ENCODE data around the gene FOXP4. TPM values are rescaled to one million over a fixed set of nuclear protein-coding genes. Genes with fewer than 3 reads are reported as not detected.

The FOXP4 gene
- polyA plus RNA-seq, 1 of the 3 experiments (the other 2 are of a cell fraction): 7.3 TPM

DNA sequence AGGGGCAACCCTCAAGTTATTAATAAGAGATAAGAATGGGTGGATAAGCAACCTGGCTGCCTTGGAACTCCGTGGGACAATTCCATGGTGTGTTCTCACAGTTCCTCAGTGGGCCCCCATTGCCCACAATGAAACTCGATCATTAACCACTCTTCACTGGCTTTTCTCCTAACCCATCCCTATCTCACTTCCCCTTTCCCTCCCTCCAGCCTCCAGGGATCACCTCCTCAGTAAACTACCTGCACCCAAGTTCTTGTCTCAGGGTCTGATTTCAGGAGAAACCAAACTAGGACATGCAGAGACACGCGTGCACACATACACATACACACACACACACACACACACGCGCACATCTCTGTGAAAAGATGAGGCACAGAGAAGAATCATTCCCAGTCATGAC, 37.7 kb upstream of the FOXP4 start:
- no peaks in the 10 kb centered on the region for H3K9me3 ChIP-seq
- no peaks in the 10 kb centered on the region for H3K9me2 ChIP-seq
- H3K27me3 ChIP-seq (ENCODE audit: insufficient read depth): peaks cover 23% of the 10 kb centered on the region; the same call in 1 of the 2 replicates
- no peak overlapping the region for H3K4me3 ChIP-seq (ENCODE audit: low read depth in 2 of 2, low read length in 1 of 2)
- no peaks in the 10 kb centered on the region for H4K20me1 ChIP-seq (ENCODE audit: insufficient read depth)
- DNase-seq: no peak
- POLR2A ChIA-PET: no interaction called here
- H3K36me3 ChIP-seq (replicated peaks in 1 of 2; ENCODE audit: control insufficient read depth in 1 of 2, insufficient read depth in 2 of 2, low read length in 1 of 2): no peaks in the 10 kb centered on the region
- 91% methylated on average over 6 of the region's 6 CpGs for WGBS (ENCODE audit: low lambda C conversion rate)
- peaks cover 0 to 31% of the 10 kb centered on the region in 2 experiments; a peak in 1 of 4 replicates for H3K4me1 ChIP-seq (ENCODE audit: control insufficient read depth in 1 of 2, insufficient read depth in 2 of 2, low read depth in 1 of 2, low read length in 1 of 2)
- CTCF ChIA-PET: interaction anchor here (0.8 to 1.8 kb wide), 5 partner anchors 10 to 140 kb away, joined by 3 to 4 read pairs (median 3); no protein-coding TSS in a partner anchor
- no peaks in the 10 kb centered on the region for H3F3A ChIP-seq (replicated peaks; ENCODE audit: insufficient read depth)
- no peaks in the 10 kb centered on the region for H3K79me2 ChIP-seq (ENCODE audit: insufficient read depth)
- no peak overlapping the region for H3K27ac ChIP-seq (ENCODE audit: low read depth in 2 of 2, low read length in 1 of 2)
- H2AFZ ChIP-seq (ENCODE audit: low read depth): no peak overlapping the region
- H3K4me2 ChIP-seq: no peak overlapping the region
- TF ChIP-seq RXRA (IDR thresholded peaks at IDR 0.05; ENCODE audit: borderline replicate concordance, low read depth) (no peak), RCOR1 (IDR thresholded peaks at IDR 0.05; ENCODE audit: low read length) (no peak), GABPA (IDR thresholded peaks at IDR 0.05; ENCODE audit: low read depth) (no peak), MEF2A (IDR thresholded peaks at IDR 0.05; ENCODE audit: borderline replicate concordance, low read depth) (no peak), RAD21 (IDR thresholded peaks at IDR 0.05; ENCODE audit: low read length) (no peak), FOSL2 (IDR thresholded peaks at IDR 0.05; ENCODE audit: borderline replicate concordance, low read depth) (no peak), RFX5 (IDR thresholded peaks at IDR 0.05; ENCODE audit: low read length) (no peak), YY1 (IDR thresholded peaks at IDR 0.05; ENCODE audit: low read depth) (no peak), NRF1 (IDR thresholded peaks at IDR 0.05; ENCODE audit: low read depth, low read length) (no peak), SIN3A (IDR thresholded peaks at IDR 0.05; ENCODE audit: borderline replicate concordance, low read depth, low read length) (no peak)
- TF ChIP-seq, protein P1, sequence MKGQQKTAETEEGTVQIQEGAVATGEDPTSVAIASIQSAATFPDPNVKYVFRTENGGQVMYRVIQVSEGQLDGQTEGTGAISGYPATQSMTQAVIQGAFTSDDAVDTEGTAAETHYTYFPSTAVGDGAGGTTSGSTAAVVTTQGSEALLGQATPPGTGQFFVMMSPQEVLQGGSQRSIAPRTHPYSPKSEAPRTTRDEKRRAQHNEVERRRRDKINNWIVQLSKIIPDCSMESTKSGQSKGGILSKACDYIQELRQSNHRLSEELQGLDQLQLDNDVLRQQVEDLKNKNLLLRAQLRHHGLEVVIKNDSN (IDR thresholded peaks at IDR 0.05; ENCODE audit: borderline replicate concordance, low read depth): no peak
- TF ChIP-seq, protein P2, sequence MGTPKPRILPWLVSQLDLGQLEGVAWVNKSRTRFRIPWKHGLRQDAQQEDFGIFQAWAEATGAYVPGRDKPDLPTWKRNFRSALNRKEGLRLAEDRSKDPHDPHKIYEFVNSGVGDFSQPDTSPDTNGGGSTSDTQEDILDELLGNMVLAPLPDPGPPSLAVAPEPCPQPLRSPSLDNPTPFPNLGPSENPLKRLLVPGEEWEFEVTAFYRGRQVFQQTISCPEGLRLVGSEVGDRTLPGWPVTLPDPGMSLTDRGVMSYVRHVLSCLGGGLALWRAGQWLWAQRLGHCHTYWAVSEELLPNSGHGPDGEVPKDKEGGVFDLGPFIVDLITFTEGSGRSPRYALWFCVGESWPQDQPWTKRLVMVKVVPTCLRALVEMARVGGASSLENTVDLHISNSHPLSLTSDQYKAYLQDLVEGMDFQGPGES (IDR thresholded peaks at IDR 0.05; ENCODE audit: low read depth, low read length): no peak
- TF ChIP-seq, protein P3, sequence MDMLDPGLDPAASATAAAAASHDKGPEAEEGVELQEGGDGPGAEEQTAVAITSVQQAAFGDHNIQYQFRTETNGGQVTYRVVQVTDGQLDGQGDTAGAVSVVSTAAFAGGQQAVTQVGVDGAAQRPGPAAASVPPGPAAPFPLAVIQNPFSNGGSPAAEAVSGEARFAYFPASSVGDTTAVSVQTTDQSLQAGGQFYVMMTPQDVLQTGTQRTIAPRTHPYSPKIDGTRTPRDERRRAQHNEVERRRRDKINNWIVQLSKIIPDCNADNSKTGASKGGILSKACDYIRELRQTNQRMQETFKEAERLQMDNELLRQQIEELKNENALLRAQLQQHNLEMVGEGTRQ (IDR thresholded peaks at IDR 0.05; ENCODE audit: borderline replicate concordance, low read depth, low read length): no peak
- H3K9ac ChIP-seq: no peak overlapping the region

DNA sequence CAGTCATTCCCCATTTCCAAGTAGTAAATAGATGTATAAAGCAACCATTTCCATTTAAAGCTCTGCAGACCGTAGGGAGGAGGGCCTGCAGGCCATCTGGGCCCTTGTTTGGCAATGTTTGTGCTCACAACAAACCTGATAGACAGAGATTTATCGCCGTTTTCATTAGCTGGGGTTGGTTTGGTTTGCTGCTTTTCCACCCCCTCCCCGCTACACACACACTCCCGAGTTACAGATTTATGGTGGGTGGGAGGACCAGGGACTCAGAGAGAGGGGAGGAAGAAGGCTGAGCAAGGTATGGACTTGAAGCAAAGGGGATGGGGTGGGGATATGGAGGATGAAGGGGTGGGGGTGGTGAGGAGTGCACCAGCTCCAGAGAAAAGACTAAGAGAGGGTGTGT, 36.6 kb upstream of the FOXP4 start:
- Histone ChIP-seq H3K9me2 (no peaks in the 10 kb centered on the region), H3K4me2 (no peak overlapping the region), H2AFZ (ENCODE audit: low read depth) (no peak overlapping the region), H4K20me1 (ENCODE audit: insufficient read depth) (no peaks in the 10 kb centered on the region), H3K9me3 (no peaks in the 10 kb centered on the region), H3K4me3 (ENCODE audit: low read depth in 2 of 2, low read length in 1 of 2) (no peak overlapping the region), H3K9ac (no peak overlapping the region), H3K4me1 (ENCODE audit: control insufficient read depth in 1 of 2, insufficient read depth in 2 of 2, low read depth in 1 of 2, low read length in 1 of 2) (peaks cover 0 to 24% of the 10 kb centered on the region in 2 experiments; a peak in 1 of 4 replicates), H3F3A (replicated peaks; ENCODE audit: insufficient read depth) (no peaks in the 10 kb centered on the region), H3K36me3 (replicated peaks in 1 of 2; ENCODE audit: control insufficient read depth in 1 of 2, insufficient read depth in 2 of 2, low read length in 1 of 2) (no peaks in the 10 kb centered on the region), H3K27me3 (ENCODE audit: insufficient read depth) (peaks cover 23% of the 10 kb centered on the region; the same call in 1 of the 2 replicates), H3K27ac (ENCODE audit: low read depth in 2 of 2, low read length in 1 of 2) (no peak overlapping the region), H3K79me2 (ENCODE audit: insufficient read depth) (no peaks in the 10 kb centered on the region)
- POLR2A ChIA-PET: no interaction called here
- no peak for TF ChIP-seq NFIC (IDR thresholded peaks at IDR 0.05; ENCODE audit: borderline replicate concordance)
- no peak for TF ChIP-seq NRF1 (IDR thresholded peaks at IDR 0.05; ENCODE audit: low read depth, low read length)
- TF ChIP-seq, protein P4, sequence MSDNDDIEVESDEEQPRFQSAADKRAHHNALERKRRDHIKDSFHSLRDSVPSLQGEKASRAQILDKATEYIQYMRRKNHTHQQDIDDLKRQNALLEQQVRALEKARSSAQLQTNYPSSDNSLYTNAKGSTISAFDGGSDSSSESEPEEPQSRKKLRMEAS (IDR thresholded peaks at IDR 0.05; ENCODE audit: low read depth): no peak
- no peak for TF ChIP-seq GABPA (IDR thresholded peaks at IDR 0.05; ENCODE audit: low read depth)
- TF ChIP-seq, protein P5, sequence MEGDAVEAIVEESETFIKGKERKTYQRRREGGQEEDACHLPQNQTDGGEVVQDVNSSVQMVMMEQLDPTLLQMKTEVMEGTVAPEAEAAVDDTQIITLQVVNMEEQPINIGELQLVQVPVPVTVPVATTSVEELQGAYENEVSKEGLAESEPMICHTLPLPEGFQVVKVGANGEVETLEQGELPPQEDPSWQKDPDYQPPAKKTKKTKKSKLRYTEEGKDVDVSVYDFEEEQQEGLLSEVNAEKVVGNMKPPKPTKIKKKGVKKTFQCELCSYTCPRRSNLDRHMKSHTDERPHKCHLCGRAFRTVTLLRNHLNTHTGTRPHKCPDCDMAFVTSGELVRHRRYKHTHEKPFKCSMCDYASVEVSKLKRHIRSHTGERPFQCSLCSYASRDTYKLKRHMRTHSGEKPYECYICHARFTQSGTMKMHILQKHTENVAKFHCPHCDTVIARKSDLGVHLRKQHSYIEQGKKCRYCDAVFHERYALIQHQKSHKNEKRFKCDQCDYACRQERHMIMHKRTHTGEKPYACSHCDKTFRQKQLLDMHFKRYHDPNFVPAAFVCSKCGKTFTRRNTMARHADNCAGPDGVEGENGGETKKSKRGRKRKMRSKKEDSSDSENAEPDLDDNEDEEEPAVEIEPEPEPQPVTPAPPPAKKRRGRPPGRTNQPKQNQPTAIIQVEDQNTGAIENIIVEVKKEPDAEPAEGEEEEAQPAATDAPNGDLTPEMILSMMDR (IDR thresholded peaks at IDR 0.05): no peak
- no peak for TF ChIP-seq FOSL2 (IDR thresholded peaks at IDR 0.05; ENCODE audit: borderline replicate concordance, low read depth)
- TF ChIP-seq SMC3 (IDR thresholded peaks at IDR 0.05; ENCODE audit: low read depth, low read length): no peak
- no peak for TF ChIP-seq RAD21 (IDR thresholded peaks at IDR 0.05; ENCODE audit: low read length)
- TF ChIP-seq TEAD4 (IDR thresholded peaks at IDR 0.05; ENCODE audit: borderline replicate concordance, insufficient read depth): no peak
- no peak for TF ChIP-seq CHD2 (IDR thresholded peaks at IDR 0.05; ENCODE audit: low read length, partially characterized antibody)
- no peak for DNase-seq
- CTCF ChIA-PET: interaction anchor here (0.8 to 1.8 kb wide), 4 partner anchors 9 to 94 kb away, joined by 3 to 4 read pairs (median 3); no protein-coding TSS in a partner anchor
- WGBS (ENCODE audit: low lambda C conversion rate): 67% methylated on average over 5 of the region's 5 CpGs
